ENCODE measurements around the gene CDKN1A.

CDKN1A gene

DNA sequence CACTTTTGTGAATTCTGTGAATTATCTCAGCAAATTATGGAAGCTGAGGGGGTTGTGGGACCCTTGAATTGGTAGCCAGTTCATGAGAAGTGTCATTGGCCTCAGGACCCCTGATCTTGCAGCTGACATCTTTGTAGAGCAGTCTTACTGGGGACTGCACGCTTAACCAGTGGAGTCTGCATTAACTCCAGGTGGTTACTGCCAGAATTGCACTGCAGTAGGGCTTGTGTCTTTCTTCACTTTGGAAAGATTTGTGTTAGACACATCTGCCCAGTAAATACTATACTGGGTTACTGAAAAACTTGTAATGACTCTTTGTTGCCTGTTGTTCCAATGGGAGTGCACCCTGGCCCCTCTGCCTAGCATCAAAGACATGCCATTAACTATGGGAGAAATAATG, 21.2 kb upstream of the CDKN1A start:
- Histone ChIP-seq H4K20me1 (ENCODE audit: insufficient read depth, low read length) (no peaks in the 10 kb centered on the region), H3K4me2 (ENCODE audit: low read length) (no peak overlapping the region), H3K4me3 (ENCODE audit: low read length) (no peak overlapping the region), H3K36me3 (replicated peaks; ENCODE audit: low read depth, low read length) (no peaks in the 10 kb centered on the region), H3K27me3 (ENCODE audit: low read depth, low read length) (peaks cover 49% of the 10 kb centered on the region), H3K4me1 (ENCODE audit: low read length) (peaks cover 6% of the 10 kb centered on the region), H3K79me2 (ENCODE audit: low read length) (no peaks in the 10 kb centered on the region), H3K9ac (ENCODE audit: low read length) (no peak overlapping the region), H3K27ac (ENCODE audit: low read length) (no peak overlapping the region), H2AFZ (ENCODE audit: low read depth, low read length) (no peak overlapping the region), H3K9me3 (ENCODE audit: insufficient read depth, low read length) (no peaks in the 10 kb centered on the region)
- TF ChIP-seq, protein P1, sequence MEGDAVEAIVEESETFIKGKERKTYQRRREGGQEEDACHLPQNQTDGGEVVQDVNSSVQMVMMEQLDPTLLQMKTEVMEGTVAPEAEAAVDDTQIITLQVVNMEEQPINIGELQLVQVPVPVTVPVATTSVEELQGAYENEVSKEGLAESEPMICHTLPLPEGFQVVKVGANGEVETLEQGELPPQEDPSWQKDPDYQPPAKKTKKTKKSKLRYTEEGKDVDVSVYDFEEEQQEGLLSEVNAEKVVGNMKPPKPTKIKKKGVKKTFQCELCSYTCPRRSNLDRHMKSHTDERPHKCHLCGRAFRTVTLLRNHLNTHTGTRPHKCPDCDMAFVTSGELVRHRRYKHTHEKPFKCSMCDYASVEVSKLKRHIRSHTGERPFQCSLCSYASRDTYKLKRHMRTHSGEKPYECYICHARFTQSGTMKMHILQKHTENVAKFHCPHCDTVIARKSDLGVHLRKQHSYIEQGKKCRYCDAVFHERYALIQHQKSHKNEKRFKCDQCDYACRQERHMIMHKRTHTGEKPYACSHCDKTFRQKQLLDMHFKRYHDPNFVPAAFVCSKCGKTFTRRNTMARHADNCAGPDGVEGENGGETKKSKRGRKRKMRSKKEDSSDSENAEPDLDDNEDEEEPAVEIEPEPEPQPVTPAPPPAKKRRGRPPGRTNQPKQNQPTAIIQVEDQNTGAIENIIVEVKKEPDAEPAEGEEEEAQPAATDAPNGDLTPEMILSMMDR (IDR thresholded peaks at IDR 0.05; ENCODE audit: low read depth, low read length), result no peak
- TF ChIP-seq EZH2phosphoT487 (IDR thresholded peaks at IDR 0.05; ENCODE audit: low read depth), result no peak

GRCh38 chr6:36657942-36658544, 20.5 kb upstream of the CDKN1A start:
- no peaks in the 10 kb centered on the region for H3K36me3 ChIP-seq (replicated peaks; ENCODE audit: low read depth, low read length)
- H3K27me3 ChIP-seq (ENCODE audit: low read depth, low read length), result peaks cover 50% of the 10 kb centered on the region
- H3K27ac ChIP-seq (ENCODE audit: low read length), result no peak overlapping the region
- H4K20me1 ChIP-seq (ENCODE audit: insufficient read depth, low read length), result no peaks in the 10 kb centered on the region
- no peak overlapping the region for H3K4me3 ChIP-seq (ENCODE audit: low read length)
- H2AFZ ChIP-seq (ENCODE audit: low read depth, low read length), result no peak overlapping the region
- H3K9ac ChIP-seq (ENCODE audit: low read length), result no peak overlapping the region
- no peaks in the 10 kb centered on the region for H3K79me2 ChIP-seq (ENCODE audit: low read length)
- H3K4me1 ChIP-seq (ENCODE audit: low read length), result peaks cover 14% of the 10 kb centered on the region
- H3K4me2 ChIP-seq (ENCODE audit: low read length), result no peak overlapping the region
- H3K9me3 ChIP-seq (ENCODE audit: insufficient read depth, low read length), result no peaks in the 10 kb centered on the region
- TF ChIP-seq, protein P1 (IDR thresholded peaks at IDR 0.05; ENCODE audit: low read depth, low read length), result no peak
- no peak for TF ChIP-seq EZH2phosphoT487 (IDR thresholded peaks at IDR 0.05; ENCODE audit: low read depth)

GRCh38 chr6:36659271-36659670, 19.2 kb upstream of the CDKN1A start:
- H3K4me1 ChIP-seq (ENCODE audit: low read length), result peaks cover 23% of the 10 kb centered on the region
- H3K9ac ChIP-seq (ENCODE audit: low read length), result no peak overlapping the region
- H3K27ac ChIP-seq (ENCODE audit: low read length), result no peak overlapping the region
- no peak overlapping the region for H3K4me2 ChIP-seq (ENCODE audit: low read length)
- H3K27me3 ChIP-seq (ENCODE audit: low read depth, low read length), result peaks cover 51% of the 10 kb centered on the region
- no peaks in the 10 kb centered on the region for H4K20me1 ChIP-seq (ENCODE audit: insufficient read depth, low read length)
- H3K79me2 ChIP-seq (ENCODE audit: low read length), result no peaks in the 10 kb centered on the region
- H3K36me3 ChIP-seq (replicated peaks; ENCODE audit: low read depth, low read length), result no peaks in the 10 kb centered on the region
- no peak overlapping the region for H2AFZ ChIP-seq (ENCODE audit: low read depth, low read length)
- H3K4me3 ChIP-seq (ENCODE audit: low read length), result no peak overlapping the region
- no peaks in the 10 kb centered on the region for H3K9me3 ChIP-seq (ENCODE audit: insufficient read depth, low read length)
- no peak for TF ChIP-seq EZH2phosphoT487 (IDR thresholded peaks at IDR 0.05; ENCODE audit: low read depth)
- TF ChIP-seq, protein P1 (IDR thresholded peaks at IDR 0.05; ENCODE audit: low read depth, low read length), result no peak

- H2AFZ ChIP-seq (ENCODE audit: low read depth, low read length), result no peak overlapping the region
- no peak overlapping the region for H3K4me2 ChIP-seq (ENCODE audit: low read length)
Measured at GRCh38 chr6:36660771-36661471, 17.6 kb upstream of the CDKN1A start.

More at GRCh38 chr6:36660771-36661471, 17.6 kb upstream of the CDKN1A start:
- H3K27ac ChIP-seq (ENCODE audit: low read length), result no peak overlapping the region
- no peak overlapping the region for H3K4me3 ChIP-seq (ENCODE audit: low read length)
- H3K9me3 ChIP-seq (ENCODE audit: insufficient read depth, low read length), result no peaks in the 10 kb centered on the region
- peaks cover 39% of the 10 kb centered on the region for H3K27me3 ChIP-seq (ENCODE audit: low read depth, low read length)
- H3K4me1 ChIP-seq (ENCODE audit: low read length), result peaks cover 29% of the 10 kb centered on the region
- no peaks in the 10 kb centered on the region for H3K79me2 ChIP-seq (ENCODE audit: low read length)
- H3K36me3 ChIP-seq (replicated peaks; ENCODE audit: low read depth, low read length), result no peaks in the 10 kb centered on the region
- TF ChIP-seq, protein P1 (IDR thresholded peaks at IDR 0.05; ENCODE audit: low read depth, low read length), result no peak
- TF ChIP-seq EZH2phosphoT487 (IDR thresholded peaks at IDR 0.05; ENCODE audit: low read depth), result no peak
- no peaks in the 10 kb centered on the region for H4K20me1 ChIP-seq (ENCODE audit: insufficient read depth, low read length)
- no peak overlapping the region for H3K9ac ChIP-seq (ENCODE audit: low read length)

Measured in OCI-LY3 (cell line).